Liver (tissue), 3 donors: ENCODE results near the gene ITGB7.

Experiments used
- ATF3 ChIP-seq: IDR thresholded peaks from 2 replicates; pipeline ENCODE4 v1.6.1; 2016; ENCODE audit warnings: antibody characterized with exemption
- CTCF ChIP-seq: fragments of 150-350 bp; IDR thresholded peaks from 2 replicates; pipeline ENCODE4 v1.5.1; 2017; ENCODE audit warnings: improper control_type of control experiment, low read depth, low read length; ENCODE audit not compliant: missing input control
- FOXA1 ChIP-seq: IDR thresholded peaks from 2 replicates; pipeline ENCODE4 v1.6.1; 2016; ENCODE audit warnings: antibody characterized with exemption
- GABPA ChIP-seq, 2 donors: IDR thresholded peaks in 1 of 2; conservative IDR thresholded peaks in 1 of 2; 2 replicates each; pipeline ENCODE4 v1.6.1; 2016; ENCODE audit warnings: antibody characterized with exemption in 2 of 2, mild to moderate bottlenecking in 1 of 2, moderate library complexity in 1 of 2
- JUND ChIP-seq, 2 donors: IDR thresholded peaks; 2 replicates each; pipeline ENCODE4 v1.6.1; 2016; ENCODE audit warnings: antibody characterized with exemption in 2 of 2
- MAX ChIP-seq: IDR thresholded peaks from 2 replicates; pipeline ENCODE4 v1.6.1; 2016; ENCODE audit warnings: antibody characterized with exemption
- REST ChIP-seq: IDR thresholded peaks from 2 replicates; pipeline ENCODE4 v1.6.1; 2016; ENCODE audit warnings: antibody characterized with exemption, mild to moderate bottlenecking
- RXRA ChIP-seq, 2 donors: IDR thresholded peaks; 2 replicates each; pipeline ENCODE4 v1.6.1; 2017 to 2018; ENCODE audit warnings: antibody characterized with exemption in 2 of 2, mild to moderate bottlenecking in 1 of 2
- TAF1 ChIP-seq: conservative IDR thresholded peaks from 2 replicates; pipeline ENCODE4 v1.6.1; 2016; ENCODE audit warnings: antibody characterized with exemption, mild to moderate bottlenecking
- donor health status: healthy.
- donor health status: healthy.

- no peak for TF ChIP-seq CTCF
- TF ChIP-seq GABPA (IDR thresholded peaks at IDR 0.05 in 1 of 2, conservative IDR thresholded peaks at IDR 0.05 in 1 of 2) = no peak
- TF ChIP-seq MAX = no peak
- TF ChIP-seq ATF3 = no peak
- no peak for TF ChIP-seq FOXA1
- no peak for TF ChIP-seq JUND (IDR thresholded peaks at IDR 0.05)
- TF ChIP-seq RXRA (IDR thresholded peaks at IDR 0.05) = peak in 1 of 2 donors; percentile 11
- no peak for TF ChIP-seq TAF1
- no peak for TF ChIP-seq REST
Measured at GRCh38 chr12:53187145-53187899, 19.7 kb downstream of the ITGB7 start.
